Activated T-helper 1 cell treated with anti-CD3 and anti-CD28 coated beads, Interleukin-12 subunit alpha, Interleukin-12 subunit beta, Interleukin-2, Interleukin-4 antibody, amounts not matched to agents 30 ng/mL and 10 ng/mL and 1 ng/mL, durations not matched to agents 14 hours and 24 hours and 36 hours (primary cell): ENCODE data around the gene AFG1L. TPM values are rescaled to one million over a fixed set of nuclear protein-coding genes. Genes with fewer than 3 reads are reported as not detected.
"Not testable (repeated sequence)": the region's sequence is repeated elsewhere in the genome, so short reads cannot be mapped to it uniquely, and the experiment has no call there.

Experiments
- DNase-seq: peaks from one replicate; pipeline ENCODE4 v3.0.0; 2021; ENCODE audit warnings: low spot score
- H3K27ac Mint-ChIP-seq: one replicate; pipeline ENCODE4 v1.8.0; 2021; ENCODE audit warnings: mild to moderate bottlenecking, mixed read lengths
- H3K27me3 Mint-ChIP-seq: one replicate; pipeline ENCODE4 v1.8.0; 2022; ENCODE audit warnings: mild to moderate bottlenecking, moderate library complexity, mixed read lengths; ENCODE audit not compliant: insufficient read depth
- H3K36me3 Mint-ChIP-seq: one replicate; pipeline ENCODE4 v1.8.0; 2021; ENCODE audit warnings: low read depth, mixed read lengths
- H3K4me1 Mint-ChIP-seq: one replicate; pipeline ENCODE4 v1.8.0; 2021; ENCODE audit warnings: low read depth, mixed read lengths
- H3K4me3 Mint-ChIP-seq: one replicate; pipeline ENCODE4 v1.8.0; 2021; ENCODE audit warnings: mild to moderate bottlenecking, moderate library complexity, mixed read lengths
- H3K9me3 Mint-ChIP-seq: one replicate; pipeline ENCODE4 v1.8.0; 2021; ENCODE audit warnings: mixed read lengths
- intact Hi-C: fragments of 100-400 bp; cut with micrococcal nuclease; formaldehyde crosslinking; loops from one replicate; pipeline ENCODE4 v1.15.1; 2024
- total RNA-seq: library from RNA; stranded (reverse); gene quantifications from 2 replicates; pipeline ENCODE4 v1.2.3, GENCODE V29; 2022

The AFG1L gene
- total RNA-seq, 1 donor from 2014 or later = 4.3 TPM

DNA sequence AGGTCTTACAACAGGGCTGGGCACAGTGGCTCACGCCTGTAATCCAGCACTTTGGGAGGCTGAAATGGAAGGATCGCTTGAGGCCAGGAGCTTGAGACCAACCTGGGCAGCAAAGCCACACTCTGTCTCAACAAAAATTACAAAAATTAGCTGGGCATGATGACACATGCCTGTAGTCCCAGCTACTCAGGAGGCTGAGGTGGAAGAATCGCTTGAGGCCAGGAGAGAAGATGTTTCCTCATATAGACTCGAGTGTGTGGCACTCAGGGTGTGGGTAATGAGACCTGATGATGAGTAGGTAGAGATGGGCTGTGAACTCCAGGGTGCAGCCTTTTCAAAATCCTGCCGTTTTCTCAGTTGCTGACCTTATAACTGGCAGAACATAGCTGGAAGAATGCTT is 140.5 kb downstream of the AFG1L start:
- H3K27ac Mint-ChIP-seq = no peak overlapping the region
- H3K4me3 Mint-ChIP-seq = no peak overlapping the region
- peaks cover 30% of the 10 kb centered on the region for H3K27me3 Mint-ChIP-seq
- DNase-seq = no peak
- no peaks in the 10 kb centered on the region for H3K9me3 Mint-ChIP-seq
- intact Hi-C loops = no loop called here
- no peaks in the 10 kb centered on the region for H3K36me3 Mint-ChIP-seq
- H3K4me1 Mint-ChIP-seq = no peaks in the 10 kb centered on the region

GRCh38 chr6:108436771-108437170 is 141.9 kb downstream of the AFG1L start:
- H3K27ac Mint-ChIP-seq = no peak overlapping the region
- intact Hi-C loops = no loop called here
- no peaks in the 10 kb centered on the region for H3K9me3 Mint-ChIP-seq
- H3K27me3 Mint-ChIP-seq = peaks cover 35% of the 10 kb centered on the region
- no peak for DNase-seq
- H3K4me3 Mint-ChIP-seq = no peak overlapping the region
- H3K4me1 Mint-ChIP-seq = no peaks in the 10 kb centered on the region
- no peaks in the 10 kb centered on the region for H3K36me3 Mint-ChIP-seq

- Mint-ChIP-seq H3K27me3 (peaks cover 43% of the 10 kb centered on the region), H3K9me3 (no peaks in the 10 kb centered on the region), H3K36me3 (no peaks in the 10 kb centered on the region), H3K27ac (no peak overlapping the region), H3K4me1 (no peaks in the 10 kb centered on the region), H3K4me3 (no peak overlapping the region)
- intact Hi-C loops = no loop called here
- DNase-seq = no peak
These were observed 143.0 kb downstream of the AFG1L start for GRCh38 chr6:108437821-108438220.

DNA sequence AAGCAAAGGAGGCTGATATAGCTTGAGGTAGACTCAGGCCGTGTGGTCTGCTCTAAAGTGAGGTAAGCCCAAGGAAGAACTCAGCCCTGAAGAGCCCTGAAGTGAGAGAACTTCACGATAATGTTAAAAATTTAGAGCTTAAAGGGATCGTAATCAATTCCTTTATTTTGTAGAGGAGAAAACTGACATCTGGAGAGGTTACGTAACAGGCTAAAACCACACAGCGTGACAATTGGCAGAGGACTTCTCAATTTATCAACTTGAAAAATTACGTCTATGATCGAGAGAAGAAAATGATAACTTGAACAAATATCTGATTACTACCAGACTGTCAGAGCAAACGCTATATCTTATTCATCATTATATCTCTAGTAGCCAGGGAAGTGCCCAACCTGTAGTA is 144.1 kb downstream of the AFG1L start:
- peaks cover 49% of the 10 kb centered on the region for H3K27me3 Mint-ChIP-seq
- no peaks in the 10 kb centered on the region for H3K4me1 Mint-ChIP-seq
- intact Hi-C loops = no loop called here
- H3K4me3 Mint-ChIP-seq = no peak overlapping the region
- no peaks in the 10 kb centered on the region for H3K9me3 Mint-ChIP-seq
- H3K36me3 Mint-ChIP-seq = no peaks in the 10 kb centered on the region
- H3K27ac Mint-ChIP-seq = no peak overlapping the region
- no peak for DNase-seq

DNA sequence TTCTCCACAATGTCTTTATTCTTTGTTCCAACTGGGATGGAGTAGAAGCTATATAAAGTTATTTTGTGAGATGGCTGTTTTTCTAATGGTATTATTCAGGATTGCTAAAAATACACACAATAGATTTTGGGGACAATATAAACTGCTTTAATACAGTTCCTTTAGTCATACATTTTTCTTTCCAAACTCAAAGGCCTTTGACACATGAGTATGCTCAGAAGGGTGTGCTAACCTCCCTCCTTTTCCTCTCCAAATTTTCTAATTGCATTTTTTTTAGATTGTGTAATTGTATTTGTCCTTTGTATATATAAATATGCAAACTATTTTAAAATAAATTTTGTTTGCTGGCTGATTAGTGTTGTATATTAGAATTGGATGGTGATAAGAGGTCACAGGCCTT is 146.3 kb downstream of the AFG1L start:
- no peak for DNase-seq
- no peaks in the 10 kb centered on the region for H3K9me3 Mint-ChIP-seq
- H3K4me3 Mint-ChIP-seq = no peak overlapping the region
- H3K36me3 Mint-ChIP-seq = no peaks in the 10 kb centered on the region
- peaks cover 10% of the 10 kb centered on the region for H3K4me1 Mint-ChIP-seq
- H3K27me3 Mint-ChIP-seq = peaks cover 43% of the 10 kb centered on the region
- H3K27ac Mint-ChIP-seq = no peak overlapping the region
- intact Hi-C loops = no loop called here

- Mint-ChIP-seq H3K4me1 (peaks cover 10% of the 10 kb centered on the region), H3K9me3 (no peaks in the 10 kb centered on the region), H3K27ac (no peak overlapping the region), H3K27me3 (peaks cover 39% of the 10 kb centered on the region), H3K4me3 (no peak overlapping the region), H3K36me3 (no peaks in the 10 kb centered on the region)
- intact Hi-C loops = no loop called here
- DNase-seq = no peak
These were observed 148.1 kb downstream of the AFG1L start for GRCh38 chr6:108442770-108443520.

DNA sequence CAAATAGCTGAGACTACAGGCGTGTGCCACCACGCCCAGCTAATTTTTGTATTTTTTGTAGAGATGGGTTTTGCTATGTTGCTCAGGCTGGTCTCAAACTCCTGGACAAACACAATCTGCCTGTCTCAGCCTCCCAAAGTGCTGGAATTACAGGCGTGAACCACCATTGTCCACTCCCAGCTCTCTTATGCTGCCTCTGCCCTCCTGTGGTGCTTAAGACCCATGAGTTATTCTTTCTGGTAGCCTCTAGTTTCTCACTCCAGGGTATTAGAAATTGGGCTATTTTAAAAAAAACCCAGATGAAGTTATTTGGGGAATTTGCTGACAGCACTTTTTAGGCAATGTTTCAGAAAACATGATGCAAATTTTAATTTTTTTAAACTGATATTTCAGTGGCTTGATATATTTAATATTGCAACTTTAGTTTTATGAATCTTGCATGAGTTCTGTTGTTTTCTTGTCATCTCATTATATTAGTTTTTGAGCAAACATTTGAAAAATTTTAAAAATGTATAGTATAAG is 151.8 kb downstream of the AFG1L start:
- Mint-ChIP-seq H3K36me3 (no peaks in the 10 kb centered on the region), H3K9me3 (no peaks in the 10 kb centered on the region), H3K27ac (no peak overlapping the region), H3K4me1 (peaks cover 10% of the 10 kb centered on the region), H3K27me3 (peaks cover 38% of the 10 kb centered on the region), H3K4me3 (no peak overlapping the region)
- intact Hi-C loops = no loop called here
- DNase-seq = no peak

- H3K4me1 Mint-ChIP-seq = peaks cover 10% of the 10 kb centered on the region
- no peaks in the 10 kb centered on the region for H3K36me3 Mint-ChIP-seq
- no peak for DNase-seq
- H3K4me3 Mint-ChIP-seq = no peak overlapping the region
- no peaks in the 10 kb centered on the region for H3K9me3 Mint-ChIP-seq
- intact Hi-C loops = no loop called here
- peaks cover 29% of the 10 kb centered on the region for H3K27me3 Mint-ChIP-seq
- H3K27ac Mint-ChIP-seq = no peak overlapping the region
These were observed 153.6 kb downstream of the AFG1L start for GRCh38 chr6:108448481-108448880.

GRCh38 chr6:108449717-108450116 is 154.9 kb downstream of the AFG1L start:
- intact Hi-C loops, DNase-seq, H3K36me3 Mint-ChIP-seq, H3K27ac Mint-ChIP-seq, H3K4me3 Mint-ChIP-seq, H3K9me3 Mint-ChIP-seq: not testable (repeated sequence)
- peaks cover 13% of the 10 kb centered on the region for H3K4me1 Mint-ChIP-seq
- peaks cover 32% of the 10 kb centered on the region for H3K27me3 Mint-ChIP-seq

- H3K4me1 Mint-ChIP-seq = peaks cover 4% of the 10 kb centered on the region
- intact Hi-C loops = no loop called here
These were observed 157.0 kb downstream of the AFG1L start for GRCh38 chr6:108451816-108452215.

GRCh38 chr6:108452711-108453195 is 157.9 kb downstream of the AFG1L start:
- no peak overlapping the region for H3K27ac Mint-ChIP-seq
- H3K4me3 Mint-ChIP-seq = no peak overlapping the region
- intact Hi-C loops = no loop called here
- H3K4me1 Mint-ChIP-seq = peaks cover 4% of the 10 kb centered on the region
- peaks cover 37% of the 10 kb centered on the region for H3K27me3 Mint-ChIP-seq
- no peaks in the 10 kb centered on the region for H3K9me3 Mint-ChIP-seq
- no peaks in the 10 kb centered on the region for H3K36me3 Mint-ChIP-seq
- DNase-seq = no peak

More at GRCh38 chr6:108451816-108452215, 157.0 kb downstream of the AFG1L start:
- Mint-ChIP-seq H3K27me3 (peaks cover 36% of the 10 kb centered on the region), H3K36me3 (no peaks in the 10 kb centered on the region), H3K4me3 (no peak overlapping the region), H3K9me3 (no peaks in the 10 kb centered on the region), H3K27ac (no peak overlapping the region)
- no peak for DNase-seq

GRCh38 chr6:108453601-108454185 is 158.8 kb downstream of the AFG1L start:
- peaks cover 4% of the 10 kb centered on the region for H3K4me1 Mint-ChIP-seq
- no peaks in the 10 kb centered on the region for H3K9me3 Mint-ChIP-seq
- no peak overlapping the region for H3K4me3 Mint-ChIP-seq
- H3K27ac Mint-ChIP-seq = no peak overlapping the region
- H3K36me3 Mint-ChIP-seq = no peaks in the 10 kb centered on the region
- peaks cover 41% of the 10 kb centered on the region for H3K27me3 Mint-ChIP-seq
- DNase-seq = no peak
- intact Hi-C loops = no loop called here

DNA sequence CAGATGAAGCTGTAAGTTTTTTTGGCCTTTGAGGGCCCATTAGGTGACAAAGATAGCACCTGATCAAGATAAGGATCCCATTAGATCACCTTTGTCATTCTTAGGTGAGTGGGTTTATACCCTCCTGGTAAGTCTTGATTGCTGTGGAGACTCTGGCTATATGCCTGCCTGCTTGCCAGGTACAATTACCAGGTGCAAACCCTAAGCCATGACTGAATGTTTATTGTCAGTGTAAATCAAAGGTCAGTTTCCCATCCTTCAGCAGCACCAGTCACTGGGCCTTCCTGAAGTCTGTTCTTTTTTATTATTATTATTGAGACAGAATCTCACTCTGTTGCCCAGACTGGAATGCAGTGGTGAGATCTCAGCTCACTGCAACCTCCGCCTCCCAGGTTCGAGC is 159.5 kb downstream of the AFG1L start:
- Mint-ChIP-seq H3K27me3 (peaks cover 45% of the 10 kb centered on the region), H3K36me3 (no peaks in the 10 kb centered on the region), H3K4me1 (peaks cover 4% of the 10 kb centered on the region), H3K9me3 (no peaks in the 10 kb centered on the region), H3K4me3 (no peak overlapping the region), H3K27ac (no peak overlapping the region)
- intact Hi-C loops = no loop called here
- DNase-seq = no peak
